ENCODE data around the gene CNTNAP2. TPM values are rescaled to one million over a fixed set of nuclear protein-coding genes. Genes with fewer than 3 reads are reported as not detected.

CNTNAP2 gene
- total and polyA plus RNA-seq, 2 of the 4 experiments (the other 2 are of a cell fraction): not detected

- Histone ChIP-seq H3K18ac (ENCODE audit: low read depth, low read length) (no peak overlapping the region), H3K14ac (replicated peaks; ENCODE audit: low read depth, low read length) (no peak overlapping the region), H4K91ac (ENCODE audit: insufficient read depth, low read depth, low read length) (no peak overlapping the region), H3K9me1 (ENCODE audit: insufficient read depth, low read length) (no peaks in the 10 kb centered on the region), H3K56ac (ENCODE audit: extremely low read depth, insufficient read depth, low read length) (no peak overlapping the region), H3K27ac (ENCODE audit: insufficient read depth, low read length) (no peak overlapping the region), H3K79me1 (ENCODE audit: low read depth in 1 of 2, low read length in 2 of 2) (no peaks in the 10 kb centered on the region), H3K23ac (ENCODE audit: low read depth, low read length) (no peak overlapping the region), H2BK15ac (ENCODE audit: low read depth, low read length) (no peak overlapping the region), H2BK120ac (ENCODE audit: low read depth, low read length) (no peak overlapping the region), H4K20me1 (ENCODE audit: insufficient read depth, low read length) (no peaks in the 10 kb centered on the region), H3K4ac (ENCODE audit: low read depth, low read length) (no peak overlapping the region), H2BK20ac (ENCODE audit: low read depth, low read length) (no peak overlapping the region), H3K9me3 (ENCODE audit: control insufficient read depth, insufficient read depth, low read length) (peaks cover 9% of the 10 kb centered on the region), H4K8ac (ENCODE audit: low read depth in 2 of 2, low read length in 2 of 2) (no peak overlapping the region), H3K36me3 (ENCODE audit: control insufficient read depth, insufficient read depth, low read length) (no peaks in the 10 kb centered on the region), H4K5ac (ENCODE audit: low read depth, low read length) (no peak overlapping the region), H3K9ac (ENCODE audit: low read depth, low read length) (no peak overlapping the region), H3K4me1 (ENCODE audit: control insufficient read depth, insufficient read depth, low read length) (no peaks in the 10 kb centered on the region), H3K4me3 (ENCODE audit: insufficient read depth, low read depth, low read length) (no peak overlapping the region), H2AK5ac (ENCODE audit: low read depth, low read length) (no peak overlapping the region), H2BK5ac (ENCODE audit: low read depth, low read length, poor library complexity, severe bottlenecking) (no peak overlapping the region), H3K27me3 (ENCODE audit: control insufficient read depth, insufficient read depth, low read length) (no peaks in the 10 kb centered on the region), H2AFZ (replicated peaks; ENCODE audit: low read length, poor library complexity) (no peak overlapping the region), H3K4me2 (ENCODE audit: low read depth, low read length) (no peak overlapping the region), H2AK9ac (replicated peaks; ENCODE audit: low read depth, low read length, poor library complexity) (no peak overlapping the region)
- no TSS peak for BruUV-seq (replicated peaks)
- POLR2A ChIA-PET (ENCODE audit: unreplicated experiment): no interaction called here
- ATAC-seq (ENCODE audit: low read depth) (no peak), DNase-seq (no peak)
- WGBS, 2 experiments (ENCODE audit: extremely low coverage in 2 of 2, insufficient read length in 1 of 2): no CpG with 5 or more reads among the region's 7 CpGs
- TF ChIP-seq CTCF (conservative IDR thresholded peaks at IDR 0.05; ENCODE audit: low read depth, low read length): no peak
- no peak for TF ChIP-seq RAD21 (IDR thresholded peaks at IDR 0.05; ENCODE audit: low read length)
- TF ChIP-seq CEBPB (IDR thresholded peaks at IDR 0.05; ENCODE audit: low read depth, low read length): no peak
- TF ChIP-seq SMC3 (IDR thresholded peaks at IDR 0.05; ENCODE audit: low read depth, low read length): no peak
- TF ChIP-seq MAFK (IDR thresholded peaks at IDR 0.05; ENCODE audit: low read depth, low read length): no peak
- no peak for TF ChIP-seq ELK1 (IDR thresholded peaks at IDR 0.05; ENCODE audit: borderline replicate concordance, low read depth, low read length)
- no peak for TF ChIP-seq RFX5 (IDR thresholded peaks at IDR 0.05; ENCODE audit: low read depth, low read length)
- no peak for TF ChIP-seq CHD1 (IDR thresholded peaks at IDR 0.05; ENCODE audit: low read depth, low read length)
- TF ChIP-seq NFE2L2 (IDR thresholded peaks at IDR 0.05; ENCODE audit: low read depth, low read length): no peak
- no peak for TF ChIP-seq BHLHE40 (IDR thresholded peaks at IDR 0.05; ENCODE audit: low read depth, low read length)
- no peak for TF ChIP-seq RCOR1 (IDR thresholded peaks at IDR 0.05; ENCODE audit: insufficient replicate concordance, low read length)
- no peak for TF ChIP-seq POLR2A (IDR thresholded peaks at IDR 0.05; ENCODE audit: low read depth, low read length)
- no peak for TF ChIP-seq MXI1 (IDR thresholded peaks at IDR 0.05; ENCODE audit: borderline replicate concordance, low read depth, low read length)
- no peak for TF ChIP-seq FOS (IDR thresholded peaks at IDR 0.05; ENCODE audit: low read depth, low read length)
- TF ChIP-seq USF2 (IDR thresholded peaks at IDR 0.05; ENCODE audit: low read depth, low read length): no peak
- CTCF ChIA-PET: no interaction called here
- intact Hi-C loops (cut with micrococcal nuclease) (no loop called here), dilution Hi-C loops (cut with HindIII; ENCODE audit: low sequenced_read_pairs, unreplicated experiment) (no loop called here), in situ Hi-C loops (cut with MboI; ENCODE audit: low sequenced_read_pairs) (no loop called here)
Observed at GRCh38 chr7:147896121-147896520, 1779.5 kb downstream of the CNTNAP2 start.
